HEK293 (cell line): ENCODE results near the gene TIMP2.
A peak's percentile ranks its signal among the peaks of the same experiment; 100 is the strongest.

Experiments used
- AEBP2 ChIP-seq: fragments of 450-650 bp; formaldehyde crosslinking; IDR thresholded peaks from 2 replicates; pipeline ENCODE4 v1.5.1; 2016; ENCODE audit warnings: missing biosample characterization, missing genetic modification characterization, borderline replicate concordance
- ATF2 ChIP-seq: fragments of 450-650 bp; formaldehyde crosslinking; IDR thresholded peaks from 2 replicates; pipeline ENCODE4 v1.5.1; 2016; ENCODE audit warnings: missing biosample characterization, missing genetic modification characterization, low read depth
- GLIS1 ChIP-seq: fragments of 450-650 bp; formaldehyde crosslinking; IDR thresholded peaks from 2 replicates; pipeline ENCODE4 v1.5.1; 2016; ENCODE audit warnings: missing biosample characterization, missing genetic modification characterization
- HIC1 ChIP-seq: fragments of 450-650 bp; formaldehyde crosslinking; IDR thresholded peaks from 2 replicates; pipeline ENCODE4 v1.5.1; 2016; ENCODE audit warnings: missing biosample characterization, missing genetic modification characterization
- KLF10 ChIP-seq: fragments of 450-650 bp; IDR thresholded peaks from 2 replicates; pipeline ENCODE4 v1.5.1; 2018; ENCODE audit warnings: missing biosample characterization, mild to moderate bottlenecking, missing genetic modification characterization
- KLF8 ChIP-seq: fragments of 450-650 bp; formaldehyde crosslinking; IDR thresholded peaks from 2 replicates; pipeline ENCODE4 v1.5.1; 2016; ENCODE audit warnings: missing biosample characterization, missing genetic modification characterization
- PRDM1 ChIP-seq: fragments of 450-650 bp; formaldehyde crosslinking; IDR thresholded peaks from 2 replicates; pipeline ENCODE4; 2016; ENCODE audit warnings: missing biosample characterization, missing genetic modification characterization
- SCRT1 ChIP-seq: fragments of 450-650 bp; formaldehyde crosslinking; IDR thresholded peaks from 2 replicates; pipeline ENCODE4 v1.5.1; 2016; ENCODE audit warnings: missing biosample characterization, missing genetic modification characterization, borderline replicate concordance
- SP7 ChIP-seq: fragments of 450-650 bp; formaldehyde crosslinking; IDR thresholded peaks from 2 replicates; pipeline ENCODE4 v1.5.1; 2016; ENCODE audit warnings: missing biosample characterization, missing genetic modification characterization
- ZBTB10 ChIP-seq: fragments of 450-650 bp; formaldehyde crosslinking; IDR thresholded peaks from 2 replicates; pipeline ENCODE4 v1.5.1; 2016; ENCODE audit warnings: missing biosample characterization, missing genetic modification characterization
- ZNF48 ChIP-seq: fragments of 450-650 bp; formaldehyde crosslinking; IDR thresholded peaks from 2 replicates; pipeline ENCODE4 v1.5.1; 2016; ENCODE audit warnings: missing biosample characterization, missing genetic modification characterization
- ZNF558 ChIP-seq: fragments of 450-650 bp; formaldehyde crosslinking; IDR thresholded peaks from 2 replicates; pipeline ENCODE4 v1.5.1; 2016; ENCODE audit warnings: missing biosample characterization, missing genetic modification characterization
- ZNF561 ChIP-seq: fragments of 450-650 bp; IDR thresholded peaks from 2 replicates; pipeline ENCODE4 v1.5.1; 2018; ENCODE audit warnings: missing biosample characterization, missing genetic modification characterization, borderline replicate concordance
- ZNF629 ChIP-seq: fragments of 450-650 bp; formaldehyde crosslinking; IDR thresholded peaks from 2 replicates; pipeline ENCODE4 v1.5.1; 2017; ENCODE audit warnings: missing biosample characterization, missing genetic modification characterization
- ZNF664 ChIP-seq: fragments of 450-650 bp; formaldehyde crosslinking; IDR thresholded peaks from 2 replicates; pipeline ENCODE4 v1.5.1; 2016; ENCODE audit warnings: missing biosample characterization, missing genetic modification characterization
- ZNF701 ChIP-seq: fragments of 450-650 bp; formaldehyde crosslinking; IDR thresholded peaks from 2 replicates; pipeline ENCODE4 v1.5.1; 2016; ENCODE audit warnings: missing biosample characterization, missing genetic modification characterization
- ZSCAN30 ChIP-seq: fragments of 450-650 bp; IDR thresholded peaks from 2 replicates; pipeline ENCODE4 v1.5.1; 2018; ENCODE audit warnings: missing biosample characterization, mild to moderate bottlenecking, missing genetic modification characterization, moderate library complexity

TIMP2 gene

GRCh38 chr17:78933025-78933958, 8.1 kb upstream of the TIMP2 start (continued):
- peak; percentile 32 for TF ChIP-seq ZBTB10 (tag by site-specific recombination)
- TF ChIP-seq ATF2 (tag by site-specific recombination), result peak; percentile 89
- TF ChIP-seq ZNF558 (tag by site-specific recombination), result no peak
- TF ChIP-seq SP7 (tag by site-specific recombination), result peak; percentile 80
- peak; percentile 27; the same call in 1 of the 2 replicates for TF ChIP-seq KLF8 (tag by site-specific recombination)
- no peak for TF ChIP-seq ZNF701 (tag by site-specific recombination)
- TF ChIP-seq SCRT1 (tag by site-specific recombination), result peak; percentile 16; the same call in 1 of the 2 replicates
- peak; percentile 70 for TF ChIP-seq PRDM1 (tag by site-specific recombination)
- no peak for TF ChIP-seq ZSCAN30 (tag by site-specific recombination)
- no peak for TF ChIP-seq ZNF561 (tag by site-specific recombination)
- TF ChIP-seq ZNF629 (tag by site-specific recombination), result peak; percentile 97
- no peak for TF ChIP-seq KLF10
- no peak for TF ChIP-seq AEBP2 (tag by site-specific recombination)
- TF ChIP-seq ZNF664, result no peak
- peak; percentile 49 for TF ChIP-seq GLIS1 (tag by site-specific recombination)
- no peak for TF ChIP-seq ZNF48 (tag by site-specific recombination)
- 0 out of 2 replicates have a peak, but pooled peaks have one; percentile 68 for TF ChIP-seq HIC1 (tag by site-specific recombination)
- TF ChIP-seq, all 188 proteins: peak for 19
